ENCODE results near the gene HOXA11.

HOXA11 gene

DNA sequence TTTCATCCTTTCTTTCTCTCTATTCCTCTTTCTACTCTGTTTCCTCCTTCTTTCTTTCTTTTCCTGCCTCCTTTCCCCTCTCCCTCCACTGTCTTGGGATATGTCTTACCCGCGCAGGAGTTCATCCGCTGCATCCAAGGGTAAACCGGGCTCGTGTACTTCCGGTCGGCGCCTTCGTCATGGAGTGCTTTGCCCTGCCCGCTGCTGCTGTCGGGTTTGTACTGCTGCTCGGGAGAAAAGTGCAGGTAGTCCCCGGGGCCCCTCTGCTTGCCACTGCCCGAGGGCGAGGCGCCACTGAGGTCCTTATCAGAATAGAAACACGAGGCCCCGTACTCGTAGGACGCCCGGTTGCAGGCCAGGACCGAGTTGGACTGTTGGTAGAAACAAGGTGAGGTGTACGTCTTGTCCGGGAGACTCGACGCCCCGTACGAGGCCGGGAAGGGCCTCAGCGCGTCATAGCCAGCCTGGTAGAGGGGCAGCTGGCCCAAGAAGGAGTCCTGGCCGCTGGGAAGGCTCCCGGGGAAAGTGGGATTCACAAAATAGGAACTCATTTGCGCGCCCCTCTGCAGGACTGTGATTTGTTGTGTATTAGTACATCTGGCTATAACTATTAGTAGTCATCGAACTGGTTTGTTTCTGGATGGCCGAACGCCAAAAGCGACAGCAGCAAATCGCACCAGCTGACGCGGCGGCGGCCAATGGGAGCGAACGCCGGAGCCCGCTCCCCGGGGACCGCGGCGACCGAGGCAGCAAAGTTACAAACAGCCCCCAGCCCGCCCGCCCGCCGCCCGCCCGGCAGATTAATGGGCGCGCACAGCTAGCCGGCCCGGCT lies 37.6 kb downstream of the HOXA11 start, which contains the start of gene HOXA6:
TSS of gene HOXA6 (minus strand) at position 576 of the 832 bp plus-strand sequence. CDS start at position 551, 25 bp downstream.
- no peak for DNase-seq (ENCODE audit: low read depth in 2 of 2)

- no peak for DNase-seq (ENCODE audit: low read depth in 2 of 2)
Measured at GRCh38 chr7:27146491-27147198, 38.4 kb downstream of the HOXA11 start.

DNA sequence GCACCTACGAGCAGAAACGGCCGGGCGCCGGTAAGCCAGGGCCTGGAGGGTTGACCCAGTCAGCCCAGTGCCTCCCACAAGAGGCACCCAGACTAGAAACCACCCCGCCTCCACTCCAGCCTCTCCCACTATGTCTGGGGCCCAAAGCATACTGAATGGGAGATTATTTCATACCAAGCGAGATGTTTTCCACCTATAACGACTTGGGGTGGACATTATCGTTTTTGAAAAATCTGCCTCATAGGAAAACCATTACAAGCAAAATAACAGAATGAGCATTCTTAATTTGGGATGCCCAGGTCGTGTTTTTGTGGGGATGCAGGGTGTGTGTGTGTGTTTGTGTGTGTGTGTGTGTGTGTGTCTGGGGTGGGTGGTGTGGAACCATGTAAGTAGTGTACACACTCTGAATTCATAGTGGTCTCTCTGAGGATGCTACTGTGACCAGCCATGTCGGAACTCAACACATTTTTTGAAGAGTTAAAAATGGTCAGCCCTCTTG lies 39.1 kb downstream of the HOXA11 start:
- no peak for DNase-seq (ENCODE audit: low read depth in 2 of 2)

DNA sequence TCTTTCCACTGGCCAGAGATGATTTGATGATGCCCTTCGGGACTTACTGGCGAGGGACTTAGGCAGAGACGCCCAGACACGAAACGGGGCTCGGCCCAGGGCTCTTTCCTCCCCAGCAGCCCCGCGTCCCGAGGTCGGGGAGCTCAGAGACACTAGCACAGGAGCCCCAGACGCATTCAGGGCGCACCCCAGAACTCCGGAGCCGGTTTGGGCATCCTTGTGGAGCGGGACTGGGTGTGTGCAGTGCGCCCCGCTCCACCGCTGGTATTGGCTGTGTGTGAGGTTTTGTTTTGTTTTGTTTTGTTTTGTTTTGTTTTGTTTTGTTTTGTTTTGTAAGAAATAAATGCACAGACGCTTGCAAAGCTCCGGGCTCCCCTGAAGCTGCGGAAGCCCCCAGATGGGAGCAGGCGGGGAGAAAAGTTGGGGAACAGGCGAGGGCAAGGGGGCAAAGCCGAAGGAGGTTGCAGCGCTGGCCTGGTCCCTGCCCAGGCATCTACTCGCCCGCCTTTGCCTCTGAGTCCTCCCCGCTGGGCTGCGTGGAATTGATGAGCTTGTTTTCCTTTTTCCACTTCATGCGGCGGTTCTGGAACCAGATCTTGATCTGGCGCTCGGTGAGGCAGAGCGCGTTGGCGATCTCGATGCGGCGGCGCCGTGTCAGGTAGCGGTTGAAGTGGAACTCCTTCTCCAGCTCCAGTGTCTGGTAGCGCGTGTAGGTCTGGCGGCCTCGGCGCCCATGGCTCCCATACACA lies 39.7 kb downstream of the HOXA11 start:
- DNase-seq (ENCODE audit: low read depth in 2 of 2): no peak

GRCh38 chr7:27144781-27145164 lies 40.3 kb downstream of the HOXA11 start:
- no peak for DNase-seq (ENCODE audit: low read depth in 2 of 2)

GRCh38 chr7:27143950-27144780 lies 40.9 kb downstream of the HOXA11 start:
- DNase-seq (ENCODE audit: low read depth in 2 of 2): no peak

GRCh38 chr7:27143023-27143949 lies 41.7 kb downstream of the HOXA11 start, which contains the start of gene HOXA5:
TSS of gene HOXA5 (minus strand) at chr7:27143681. CDS start at chr7:27143607, 74 bp downstream.
- no peak for DNase-seq (ENCODE audit: low read depth in 2 of 2)

- no peak for DNase-seq (ENCODE audit: low read depth in 2 of 2)
Measured at GRCh38 chr7:27142580-27143022, 42.4 kb downstream of the HOXA11 start.

- no peak for DNase-seq (ENCODE audit: low read depth in 2 of 2)
Measured at GRCh38 chr7:27141923-27142579, 43.0 kb downstream of the HOXA11 start.

DNA sequence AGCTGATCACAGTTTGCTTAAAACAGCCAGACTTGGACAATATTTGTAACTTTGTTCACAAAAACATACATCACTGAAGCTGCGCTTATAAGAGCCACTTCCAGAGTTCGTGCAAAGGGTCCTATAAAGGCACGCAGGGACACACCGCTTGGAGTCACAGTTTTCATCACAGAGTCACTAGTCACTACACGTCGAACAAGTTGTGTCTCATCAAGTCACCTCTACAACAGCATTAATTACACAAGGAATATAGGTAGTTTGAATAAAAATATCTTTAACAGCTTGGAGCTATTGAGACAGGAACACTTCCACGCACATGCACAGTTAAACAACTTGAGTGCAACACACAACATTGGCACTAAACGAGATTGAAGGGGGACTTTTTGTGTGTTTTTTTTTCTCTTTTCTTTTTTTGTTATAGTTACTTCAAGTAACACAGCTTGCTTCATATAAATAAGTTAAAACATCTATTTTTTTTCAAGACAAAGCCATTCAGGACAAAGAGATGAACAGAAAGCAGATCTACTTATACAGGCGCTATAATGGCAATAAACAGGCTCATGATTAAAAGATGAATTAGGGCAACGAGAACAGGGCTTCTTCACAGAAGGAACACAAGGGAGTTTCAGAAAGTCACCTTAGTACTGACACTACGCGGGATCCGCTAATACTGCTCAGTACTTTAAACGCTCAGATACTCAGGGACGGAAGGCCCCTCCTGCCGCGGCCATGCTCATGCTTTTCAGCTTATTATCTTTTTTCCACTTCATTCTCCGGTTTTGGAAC lies 43.7 kb downstream of the HOXA11 start:
- no peak for DNase-seq (ENCODE audit: low read depth in 2 of 2)

GRCh38 chr7:27140126-27140857 lies 44.7 kb downstream of the HOXA11 start:
- DNase-seq (ENCODE audit: low read depth in 2 of 2): no peak

DNA sequence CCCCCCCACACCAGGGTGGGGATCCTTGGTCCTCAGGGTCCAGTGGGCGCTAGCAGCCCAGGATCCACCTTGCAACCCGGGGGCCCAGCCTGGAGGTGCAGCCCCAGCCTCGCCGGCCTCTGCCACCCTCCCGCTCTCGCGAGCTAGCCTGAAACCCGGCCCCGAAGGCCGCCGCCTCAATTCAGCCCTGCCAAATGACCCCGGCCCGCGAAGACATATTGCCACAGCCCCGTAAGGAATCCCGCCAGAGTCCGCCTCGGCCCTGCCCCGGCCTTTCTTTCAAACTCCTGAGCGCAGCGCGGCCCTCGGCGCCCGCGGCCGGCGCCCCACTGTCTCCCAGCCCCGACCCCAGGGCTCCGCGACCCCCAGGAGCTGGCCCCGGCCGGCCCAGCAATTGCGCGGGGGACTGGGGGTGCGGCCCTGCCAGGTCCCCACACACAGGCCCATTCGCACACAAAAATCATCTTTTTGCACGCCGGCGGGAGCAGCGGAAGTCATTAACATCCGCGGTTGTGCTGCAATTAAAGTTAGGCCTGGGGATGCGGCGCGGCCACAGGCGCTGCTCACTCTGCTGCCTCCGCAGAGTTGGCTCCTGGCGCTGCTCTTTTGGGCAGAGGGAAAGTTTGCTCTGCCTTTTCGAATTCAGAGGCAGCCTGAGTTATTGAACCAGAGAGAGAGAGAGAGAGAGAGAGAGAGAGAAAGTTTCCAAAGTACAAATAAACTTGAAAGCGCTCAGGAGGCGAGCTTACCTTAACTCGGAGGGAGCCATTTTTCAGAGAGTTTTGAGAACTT lies 45.5 kb downstream of the HOXA11 start:
- no peak for DNase-seq (ENCODE audit: low read depth in 2 of 2)

DNA sequence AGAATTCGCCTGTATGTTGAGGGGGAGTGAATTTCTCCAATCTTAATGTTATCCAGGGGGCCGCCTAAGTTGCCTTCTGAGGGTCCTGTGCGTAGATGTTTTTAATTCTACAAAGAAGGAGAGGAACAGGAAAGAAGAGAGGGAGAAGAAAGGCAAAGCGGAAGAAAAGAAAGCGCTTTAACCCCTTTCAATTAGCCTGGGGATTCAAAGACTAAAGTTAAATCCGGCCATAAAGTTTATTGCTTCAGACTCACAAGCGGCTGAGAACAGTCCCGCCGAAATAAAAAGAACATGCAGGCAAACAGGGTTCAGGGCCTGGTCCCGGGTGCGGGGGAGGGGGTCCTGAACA lies 46.1 kb downstream of the HOXA11 start:
- no peak for DNase-seq (ENCODE audit: low read depth in 2 of 2)

DNA sequence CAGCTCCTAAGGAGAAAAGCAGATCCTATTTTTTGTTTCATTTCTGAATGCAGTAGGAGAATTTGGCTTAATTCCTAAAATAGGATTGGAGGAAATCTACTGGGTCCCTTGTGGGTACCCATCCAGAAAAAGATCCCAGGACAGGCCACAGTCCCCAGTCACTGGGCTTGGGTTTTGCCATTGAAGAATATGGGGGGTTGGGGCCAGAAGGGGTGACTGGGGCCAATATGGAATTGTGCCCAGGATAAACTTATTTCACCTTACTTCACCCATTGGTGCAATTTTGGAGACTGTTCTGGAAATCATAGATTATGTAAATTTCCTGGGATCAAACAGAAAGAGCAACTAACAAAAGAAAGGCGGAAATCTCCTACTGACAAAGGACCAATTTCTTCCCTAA lies 46.6 kb downstream of the HOXA11 start:
- no peak for DNase-seq (ENCODE audit: low read depth in 2 of 2)

GRCh38 chr7:27137640-27138315 lies 47.3 kb downstream of the HOXA11 start:
- no peak for DNase-seq (ENCODE audit: low read depth in 2 of 2)

- no peak for DNase-seq (ENCODE audit: low read depth in 2 of 2)
Measured at GRCh38 chr7:27134392-27134791, 50.6 kb downstream of the HOXA11 start.
